HUES64 (cell line): ENCODE data around the gene RNF214.

Experiments
- H3K27ac ChIP-seq: 2 replicates; pipeline ENCODE4 v1.7.0; 2013; ENCODE audit warnings: low read depth, low read length, inconsistent platforms
- H3K27me3 ChIP-seq: 2 replicates; pipeline ENCODE4 v1.6.1; 2013; ENCODE audit warnings: mild to moderate bottlenecking, low read length; ENCODE audit not compliant: insufficient read depth
- H3K36me3 ChIP-seq: 2 replicates; pipeline ENCODE4 v1.6.1; 2013; ENCODE audit warnings: mild to moderate bottlenecking, low read length; ENCODE audit not compliant: insufficient read depth
- H3K4me1 ChIP-seq: 2 replicates; pipeline ENCODE4 v1.6.1; 2013; ENCODE audit warnings: mild to moderate bottlenecking, low read length, moderate library complexity; ENCODE audit not compliant: insufficient read depth
- H3K4me3 ChIP-seq: 2 replicates; pipeline ENCODE4 v1.5.1; 2013; ENCODE audit warnings: mild to moderate bottlenecking, low read length, moderate library complexity
- H3K9ac ChIP-seq: 2 replicates; pipeline ENCODE4 v1.6.1; 2013; ENCODE audit warnings: mild to moderate bottlenecking, low read depth, low read length
- H3K9me3 ChIP-seq: 2 replicates; pipeline ENCODE4 v1.6.1; 2013; ENCODE audit warnings: low read depth, low read length; ENCODE audit not compliant: insufficient read depth
- WGBS: fragments of 150-250, 120-280 bp; methylation state at CpG from one replicate; pipeline ENCODE4 v1.1.7; 2013; ENCODE audit warnings: missing lambda C conversion rate; 5-methylcytosine and 5-hydroxymethylcytosine counted together

Gene RNF214

DNA sequence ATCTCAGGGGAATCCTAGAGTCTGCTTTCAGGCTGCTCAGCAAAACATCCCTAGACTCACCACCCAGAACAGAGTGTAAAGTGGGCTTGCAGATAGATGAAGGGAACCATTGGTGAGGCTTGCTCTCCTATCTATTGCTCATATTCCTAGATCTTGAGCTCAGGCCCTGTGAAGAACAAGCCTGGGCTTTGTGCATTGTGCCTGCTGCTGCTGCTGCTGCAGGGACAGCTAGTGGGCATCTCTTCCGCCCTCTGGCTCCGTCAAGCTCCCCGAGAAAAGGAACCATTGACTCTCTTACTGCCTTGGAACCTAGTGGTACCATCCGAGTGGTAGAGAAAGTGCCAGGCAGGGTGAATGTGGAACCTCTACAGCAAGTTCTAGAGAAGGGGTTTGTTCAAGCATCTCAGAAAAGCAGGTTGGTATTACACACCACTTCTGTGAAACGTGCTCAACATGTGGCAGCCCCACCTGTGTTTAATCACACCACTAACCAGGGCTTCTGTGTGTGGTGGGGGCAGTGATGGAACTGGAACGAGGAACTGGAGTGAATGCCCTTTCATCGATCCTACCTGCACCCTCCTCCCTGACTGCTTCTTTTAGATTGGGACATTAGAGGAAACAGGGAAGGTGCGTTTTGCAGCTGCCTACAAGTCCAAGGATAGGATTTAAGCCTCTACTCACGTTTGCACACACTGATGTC, 63.1 kb downstream of the RNF214 start:
- H3K9me3 ChIP-seq: no peaks in the 10 kb centered on the region
- H3K4me3 ChIP-seq: no peak overlapping the region
- H3K27ac ChIP-seq: no peak overlapping the region
- H3K9ac ChIP-seq: no peak overlapping the region
- H3K36me3 ChIP-seq: peaks cover 6% of the 10 kb centered on the region
- peaks cover 15% of the 10 kb centered on the region for H3K4me1 ChIP-seq
- H3K27me3 ChIP-seq: no peaks in the 10 kb centered on the region
- WGBS: 87% methylated on average over 9 of the region's 9 CpGs

DNA sequence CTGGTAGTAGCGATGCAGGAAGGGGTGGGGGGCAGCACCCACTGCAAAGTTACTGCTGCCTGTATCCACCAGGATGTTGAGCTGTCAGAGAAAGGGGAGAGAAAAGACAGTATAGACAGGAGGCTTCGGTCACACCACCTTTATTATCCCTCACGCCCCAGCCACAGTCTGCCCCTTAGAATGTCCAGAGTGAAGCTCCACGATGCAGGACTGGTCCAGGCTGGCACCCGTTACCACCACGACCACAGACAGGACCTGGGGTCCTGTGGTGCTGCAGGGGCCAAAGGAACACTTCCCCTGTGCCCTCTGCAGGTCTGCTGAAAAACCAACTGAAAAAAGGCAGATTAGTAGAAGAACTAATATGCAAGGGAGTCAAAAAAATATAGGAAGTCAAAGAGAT, 64.4 kb downstream of the RNF214 start:
- no peak overlapping the region for H3K27ac ChIP-seq
- peaks cover 17% of the 10 kb centered on the region for H3K4me1 ChIP-seq
- H3K27me3 ChIP-seq: no peaks in the 10 kb centered on the region
- H3K9ac ChIP-seq: no peak overlapping the region
- H3K4me3 ChIP-seq: no peak overlapping the region
- WGBS: 88% methylated on average over 6 of the region's 6 CpGs
- H3K36me3 ChIP-seq: peaks cover 3% of the 10 kb centered on the region; the same call in 1 of the 2 replicates
- no peaks in the 10 kb centered on the region for H3K9me3 ChIP-seq

DNA sequence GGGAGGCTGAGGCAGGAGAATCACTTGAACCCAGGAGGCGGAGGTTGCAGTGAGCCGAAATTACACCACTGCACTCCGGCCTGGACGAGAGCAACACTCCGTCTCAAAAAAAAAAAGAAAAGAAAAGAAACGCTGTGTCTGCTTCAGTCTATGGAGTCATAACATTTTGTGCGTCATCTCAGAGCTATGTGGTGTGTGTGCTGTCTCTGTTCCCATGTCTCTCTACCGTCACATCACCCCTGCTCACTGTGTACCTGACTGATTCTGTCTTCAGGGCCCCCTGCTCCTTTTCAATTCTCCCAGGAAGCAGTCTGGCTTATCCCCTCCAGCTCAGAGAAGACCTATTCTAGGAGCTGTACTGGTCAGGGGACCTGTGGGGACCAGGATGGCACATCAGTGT, 65.7 kb downstream of the RNF214 start:
- Histone ChIP-seq H3K27ac (no peak overlapping the region), H3K9me3 (no peaks in the 10 kb centered on the region), H3K27me3 (no peaks in the 10 kb centered on the region), H3K4me1 (peaks cover 17% of the 10 kb centered on the region), H3K36me3 (no peaks in the 10 kb centered on the region), H3K4me3 (no peak overlapping the region), H3K9ac (no peak overlapping the region)
- 96% methylated on average over 8 of the region's 8 CpGs for WGBS

DNA sequence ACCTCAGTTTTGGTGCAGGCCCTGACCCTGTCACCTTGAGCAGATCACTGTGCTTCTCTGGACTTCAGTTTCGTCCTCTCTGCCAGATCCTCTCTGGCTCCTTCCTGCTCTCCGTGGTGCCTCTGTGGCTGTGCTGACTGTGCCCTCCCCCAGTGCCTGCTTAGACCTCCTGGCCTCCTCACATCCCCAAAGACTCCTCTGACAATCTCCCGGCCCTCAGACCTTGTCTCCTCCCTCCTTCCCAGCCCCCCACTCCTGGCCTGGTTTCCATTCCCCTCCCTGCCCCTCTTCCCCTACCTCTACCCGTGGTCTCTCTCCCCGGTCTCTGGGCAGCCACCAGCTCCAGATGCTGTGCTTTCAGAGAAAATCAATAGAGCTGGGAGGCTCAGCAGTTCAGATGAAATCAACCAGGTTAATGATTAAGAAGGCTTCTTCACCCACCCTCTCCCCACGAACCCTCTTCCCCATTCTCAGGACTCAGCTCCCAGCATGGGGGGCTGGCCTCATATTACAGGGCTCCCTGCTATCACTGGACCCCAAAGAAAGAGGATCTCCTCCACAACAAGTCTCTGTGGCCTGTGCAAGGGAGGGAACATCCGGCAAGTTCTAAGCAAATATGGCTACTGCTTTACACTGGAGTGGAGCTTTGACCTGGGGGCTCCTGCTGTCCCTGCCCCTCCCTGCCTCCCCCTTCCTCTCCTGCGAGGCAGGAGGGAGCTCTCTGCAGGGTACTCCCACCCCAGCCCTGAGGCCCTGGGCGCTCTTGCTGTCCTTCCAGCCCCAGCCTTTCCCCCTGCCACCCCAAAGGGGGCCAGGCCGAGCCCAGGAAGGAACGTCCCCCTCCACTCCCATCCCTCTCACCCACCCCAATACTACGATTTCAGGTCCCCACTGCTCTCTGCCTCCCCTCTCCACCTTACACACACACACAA, 67.1 kb downstream of the RNF214 start:
- peak overlapping the region; percentile 8; the same call in 1 of the 2 replicates for H3K9ac ChIP-seq
- WGBS: 43% methylated on average over 12 of the region's 12 CpGs
- H3K36me3 ChIP-seq: no peaks in the 10 kb centered on the region
- H3K27ac ChIP-seq: peak overlapping the region; percentile 48
- H3K9me3 ChIP-seq: no peaks in the 10 kb centered on the region
- peaks cover 29% of the 10 kb centered on the region for H3K4me1 ChIP-seq
- H3K27me3 ChIP-seq: no peaks in the 10 kb centered on the region
- H3K4me3 ChIP-seq: no peak overlapping the region

DNA sequence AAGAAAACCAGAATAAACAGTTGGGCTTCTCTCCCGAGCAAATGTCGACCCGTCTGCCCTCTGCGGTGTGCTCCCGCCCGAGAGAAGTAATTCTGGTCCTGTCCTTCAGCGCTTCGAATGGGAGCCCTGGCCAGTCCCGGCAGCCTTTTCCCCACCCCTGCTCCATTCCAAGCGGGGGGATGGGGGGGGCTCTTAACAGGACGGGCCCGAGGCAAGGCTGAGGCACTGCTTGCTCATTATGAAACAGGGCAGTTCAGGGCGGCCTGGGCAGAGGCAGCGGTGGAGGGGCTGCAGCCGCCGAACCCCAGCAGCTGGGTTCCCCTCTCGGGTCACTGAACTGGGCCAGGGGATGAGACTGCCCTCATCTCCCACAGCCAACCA, 67.8 kb downstream of the RNF214 start:
- H3K36me3 ChIP-seq: no peaks in the 10 kb centered on the region
- WGBS: 35% methylated on average over 17 of the region's 17 CpGs
- H3K9me3 ChIP-seq: no peaks in the 10 kb centered on the region
- H3K4me3 ChIP-seq: no peak overlapping the region
- H3K9ac ChIP-seq: peak overlapping the region; percentile 8; the same call in 1 of the 2 replicates
- no peaks in the 10 kb centered on the region for H3K27me3 ChIP-seq
- H3K27ac ChIP-seq: no peak overlapping the region; the same call in 1 of the 2 replicates
- peaks cover 29% of the 10 kb centered on the region for H3K4me1 ChIP-seq

DNA sequence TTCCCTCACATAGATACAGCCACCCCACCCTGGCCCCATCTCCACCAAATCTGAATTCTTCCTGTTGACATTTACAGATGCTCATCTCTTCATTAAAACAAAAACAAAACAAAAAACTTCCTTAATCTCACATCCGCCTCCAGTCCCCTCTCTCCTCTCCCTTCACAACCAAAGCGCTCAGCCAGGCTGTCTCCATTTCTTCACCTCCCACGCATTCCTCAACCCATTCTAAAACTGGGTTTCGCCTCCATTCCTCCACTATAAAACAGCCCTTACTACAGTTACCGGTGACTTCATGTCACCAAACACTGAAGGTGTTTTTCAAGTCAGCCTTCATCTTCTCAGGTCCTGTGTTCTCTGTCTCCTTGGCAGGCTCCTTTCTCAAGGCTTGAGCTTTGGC, 68.3 kb downstream of the RNF214 start:
- 81% methylated on average over 5 of the region's 5 CpGs for WGBS
- Histone ChIP-seq H3K4me3 (no peak overlapping the region), H3K27me3 (no peaks in the 10 kb centered on the region), H3K27ac (no peak overlapping the region; the same call in 1 of the 2 replicates), H3K36me3 (no peaks in the 10 kb centered on the region), H3K4me1 (peaks cover 29% of the 10 kb centered on the region), H3K9me3 (no peaks in the 10 kb centered on the region), H3K9ac (peak overlapping the region; percentile 8; the same call in 1 of the 2 replicates)

DNA sequence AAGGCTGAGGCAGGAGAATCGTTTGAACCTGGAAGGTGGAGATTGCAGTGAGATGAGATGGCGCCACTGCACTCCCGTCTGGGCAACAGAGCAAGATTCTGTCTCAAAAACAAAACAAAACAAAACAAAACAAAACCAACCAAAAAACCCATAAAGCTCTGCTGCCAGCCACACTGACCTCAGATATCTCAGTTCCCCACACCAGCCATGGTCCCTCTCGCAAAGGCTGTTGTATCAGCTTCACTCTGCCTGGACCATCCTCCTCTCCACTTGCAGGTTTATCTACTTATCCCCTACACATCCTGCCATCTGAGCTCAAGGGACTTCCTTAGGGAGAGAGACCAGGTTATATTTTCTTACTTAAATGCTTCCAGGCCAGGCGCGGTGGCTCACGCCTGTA, 69.8 kb downstream of the RNF214 start:
- Histone ChIP-seq H3K4me1 (peaks cover 29% of the 10 kb centered on the region), H3K4me3 (no peak overlapping the region), H3K36me3 (no peaks in the 10 kb centered on the region), H3K9me3 (no peaks in the 10 kb centered on the region), H3K27ac (no peak overlapping the region), H3K27me3 (no peaks in the 10 kb centered on the region), H3K9ac (no peak overlapping the region)
- 86% methylated on average over 7 of the region's 7 CpGs for WGBS

DNA sequence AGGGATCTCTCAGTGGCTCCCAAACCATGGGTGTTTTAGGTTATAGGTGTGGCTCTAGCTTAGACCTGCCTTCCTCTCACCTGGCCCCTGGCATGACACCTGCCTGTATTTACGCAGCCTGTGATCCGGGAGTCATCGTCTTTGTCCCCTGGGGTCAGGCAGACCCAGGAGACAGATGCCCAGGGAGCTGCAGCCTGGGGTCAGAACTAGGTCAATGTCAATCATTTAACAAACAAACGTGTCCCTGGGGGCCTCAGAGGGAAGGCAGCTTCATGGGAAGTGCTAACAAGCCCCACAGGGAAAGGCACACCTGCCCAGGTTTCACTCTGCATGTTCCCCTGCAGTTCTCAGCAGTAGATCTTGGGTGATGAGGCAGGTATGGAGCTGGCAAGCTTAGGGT, 70.6 kb downstream of the RNF214 start:
- 65% methylated on average over 4 of the region's 4 CpGs for WGBS
- H3K27me3 ChIP-seq: no peaks in the 10 kb centered on the region
- no peak overlapping the region for H3K4me3 ChIP-seq
- peaks cover 29% of the 10 kb centered on the region for H3K4me1 ChIP-seq
- H3K27ac ChIP-seq: no peak overlapping the region
- H3K36me3 ChIP-seq: no peaks in the 10 kb centered on the region
- no peaks in the 10 kb centered on the region for H3K9me3 ChIP-seq
- H3K9ac ChIP-seq: no peak overlapping the region

DNA sequence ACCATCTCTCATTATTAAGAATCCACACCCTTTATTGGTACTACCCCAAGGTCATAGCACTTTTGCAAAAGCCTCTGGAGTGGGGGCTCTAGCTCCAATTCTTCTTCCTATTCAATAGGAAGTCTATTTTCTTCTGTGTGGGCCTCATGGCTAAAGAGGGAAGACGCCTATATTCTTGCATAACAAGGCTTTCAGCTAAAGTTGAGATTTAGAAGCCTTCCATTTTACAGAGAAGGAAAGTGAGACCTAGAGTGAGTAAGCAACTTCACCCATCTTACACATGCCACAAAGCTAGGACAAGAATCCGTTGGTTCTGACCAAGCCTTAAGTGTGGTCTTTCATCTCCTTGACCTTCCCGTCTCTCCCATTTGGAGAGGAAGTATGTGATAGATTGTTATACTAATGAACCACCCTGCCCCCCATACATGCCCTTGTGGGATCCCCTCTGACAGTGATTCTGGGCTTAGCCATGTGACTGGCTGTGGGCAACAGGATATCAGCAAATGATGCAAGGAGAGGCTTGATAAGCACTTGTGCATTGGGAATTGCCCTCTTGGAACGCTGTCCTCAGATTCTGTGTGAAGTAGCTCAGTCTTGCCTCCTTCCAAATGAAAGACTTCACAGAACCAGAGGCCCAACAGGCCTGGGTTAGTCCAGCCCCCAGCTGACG, 71.3 kb downstream of the RNF214 start:
- Histone ChIP-seq H3K4me3 (no peak overlapping the region), H3K9ac (no peak overlapping the region), H3K27me3 (no peaks in the 10 kb centered on the region), H3K9me3 (no peaks in the 10 kb centered on the region), H3K27ac (no peak overlapping the region), H3K36me3 (no peaks in the 10 kb centered on the region), H3K4me1 (peaks cover 29% of the 10 kb centered on the region)
- WGBS: 89% methylated on average over 2 of the region's 5 CpGs

DNA sequence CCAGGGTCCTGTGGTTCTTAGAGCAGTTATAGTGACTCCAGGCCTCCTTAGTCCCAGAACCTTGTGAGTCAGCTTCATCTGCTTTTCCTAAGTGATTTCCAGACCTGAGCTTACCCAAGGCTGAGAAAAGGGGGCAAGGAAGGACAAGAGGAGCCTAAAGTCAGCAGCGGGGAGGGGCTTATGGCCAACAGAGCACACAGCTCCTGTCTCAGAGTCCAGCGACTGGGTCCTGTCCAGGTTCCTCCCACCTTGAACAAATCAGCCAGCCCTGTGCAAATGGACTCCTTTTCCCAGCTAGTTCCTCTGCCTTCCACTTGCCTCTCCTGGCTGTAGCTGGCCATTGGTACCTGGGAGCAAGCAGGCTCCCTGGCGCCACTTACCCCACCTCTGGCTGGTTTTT, 72.7 kb downstream of the RNF214 start:
- Histone ChIP-seq H3K27me3 (no peaks in the 10 kb centered on the region), H3K9ac (no peak overlapping the region), H3K9me3 (no peaks in the 10 kb centered on the region), H3K4me3 (no peak overlapping the region), H3K27ac (no peak overlapping the region), H3K36me3 (no peaks in the 10 kb centered on the region), H3K4me1 (peaks cover 18% of the 10 kb centered on the region)
- WGBS: 92% methylated on average over 3 of the region's 3 CpGs

DNA sequence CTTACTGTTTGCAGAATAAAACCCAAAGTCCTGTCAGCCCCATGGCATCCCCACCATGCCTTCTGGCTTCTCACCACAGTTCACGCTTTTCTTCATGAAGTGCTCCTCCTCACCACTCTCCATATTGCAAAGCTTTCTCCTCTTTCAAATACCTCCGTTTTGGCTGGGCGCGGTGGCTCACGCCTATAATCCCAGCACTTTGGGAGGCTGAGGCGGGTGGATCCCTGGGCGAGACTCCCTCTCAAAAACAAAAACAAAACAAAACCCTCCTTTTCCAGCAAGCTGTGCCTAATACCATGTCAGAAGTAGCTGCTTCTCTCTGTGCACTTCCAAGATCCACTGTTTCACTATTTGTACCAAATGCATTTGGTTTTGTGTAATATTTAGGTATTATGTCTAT, 76.8 kb downstream of the RNF214 start:
- Histone ChIP-seq H3K9me3 (no peaks in the 10 kb centered on the region), H3K4me1 (peaks cover 2% of the 10 kb centered on the region; the same call in 1 of the 2 replicates), H3K36me3 (no peaks in the 10 kb centered on the region), H3K27me3 (no peaks in the 10 kb centered on the region), H3K27ac (no peak overlapping the region), H3K9ac (no peak overlapping the region), H3K4me3 (no peak overlapping the region)
- WGBS: 92% methylated on average over 7 of the region's 7 CpGs
